Uterus (tissue), 2 donors: ENCODE results near the gene P4HTM.

Experiments
- POLR2A ChIP-seq, 2 donors: fragments of 450-650 bp; IDR thresholded peaks; one replicate each; pipeline ENCODE4 v1.6.1; 2016; ENCODE audit warnings: antibody characterized with exemption in 2 of 2, mild to moderate bottlenecking in 1 of 2, moderate library complexity in 1 of 2
- TF ChIP-seq, protein P1 (sequence below), 4 experiments: fragments of 200-600 bp in 2 of 4; fragments of 450-650 bp in 2 of 4; sonication (generic) in 2 of 4; IDR thresholded peaks; one replicate each; pipeline ENCODE4 v1.5.1; 2016 to 2019; ENCODE audit warnings: antibody characterized with exemption in 4 of 4, mild to moderate bottlenecking in 2 of 4, moderate library complexity in 1 of 4

GRCh38 chr3:48982016-48982415, 8.0 kb upstream of the P4HTM start:
- TF ChIP-seq, protein P1, sequence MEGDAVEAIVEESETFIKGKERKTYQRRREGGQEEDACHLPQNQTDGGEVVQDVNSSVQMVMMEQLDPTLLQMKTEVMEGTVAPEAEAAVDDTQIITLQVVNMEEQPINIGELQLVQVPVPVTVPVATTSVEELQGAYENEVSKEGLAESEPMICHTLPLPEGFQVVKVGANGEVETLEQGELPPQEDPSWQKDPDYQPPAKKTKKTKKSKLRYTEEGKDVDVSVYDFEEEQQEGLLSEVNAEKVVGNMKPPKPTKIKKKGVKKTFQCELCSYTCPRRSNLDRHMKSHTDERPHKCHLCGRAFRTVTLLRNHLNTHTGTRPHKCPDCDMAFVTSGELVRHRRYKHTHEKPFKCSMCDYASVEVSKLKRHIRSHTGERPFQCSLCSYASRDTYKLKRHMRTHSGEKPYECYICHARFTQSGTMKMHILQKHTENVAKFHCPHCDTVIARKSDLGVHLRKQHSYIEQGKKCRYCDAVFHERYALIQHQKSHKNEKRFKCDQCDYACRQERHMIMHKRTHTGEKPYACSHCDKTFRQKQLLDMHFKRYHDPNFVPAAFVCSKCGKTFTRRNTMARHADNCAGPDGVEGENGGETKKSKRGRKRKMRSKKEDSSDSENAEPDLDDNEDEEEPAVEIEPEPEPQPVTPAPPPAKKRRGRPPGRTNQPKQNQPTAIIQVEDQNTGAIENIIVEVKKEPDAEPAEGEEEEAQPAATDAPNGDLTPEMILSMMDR (IDR thresholded peaks at IDR 0.05) = no peak
- TF ChIP-seq POLR2A (IDR thresholded peaks at IDR 0.05) = no peak
